Left renal cortex interstitium (tissue), 4 donors: ENCODE measurements around the gene THUMPD2. TPM values are rescaled to one million over a fixed set of nuclear protein-coding genes. Genes with fewer than 3 reads are reported as not detected.
"Not testable (repeated sequence)": the region's sequence is repeated elsewhere in the genome, so short reads cannot be mapped to it uniquely, and the experiment has no call there.

Experiments used
- DNase-seq, 4 donors: peaks; one replicate each; pipeline ENCODE4 v3.0.0-alpha.2; 2013; ENCODE audit warnings: low read depth in 4 of 4, low spot score in 2 of 4, missing footprints in 1 of 4
- polyA plus RNA-seq, 4 donors: library from polyadenylated mRNA; unstranded; fragments of 120-200 nt; gene quantifications; one replicate each; pipeline ENCODE4 v1.2.1, GENCODE V29; 2013; ENCODE audit not compliant: insufficient read length in 4 of 4

Gene THUMPD2
- polyA plus RNA-seq, 4 donors, result 18.4 to 27.9 (median 22.9) TPM

DNA sequence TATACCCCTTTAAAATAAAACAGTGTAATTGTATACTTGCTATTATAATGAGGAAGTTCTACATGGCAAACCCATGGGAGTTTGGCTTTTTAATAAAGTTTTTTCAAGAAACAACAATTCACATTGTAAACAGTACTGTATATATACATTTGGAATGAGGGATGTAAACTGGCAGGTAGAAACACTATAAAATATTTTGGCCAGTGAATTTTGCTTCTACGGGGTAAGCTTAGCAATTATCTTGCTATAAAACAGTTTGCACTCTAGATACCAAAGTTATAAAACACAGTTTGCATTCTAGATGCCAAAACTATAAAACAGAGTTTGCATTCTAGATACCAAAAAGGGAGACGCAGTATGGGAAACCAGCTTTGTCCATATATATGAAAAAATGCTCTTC lies 16.6 kb downstream of the THUMPD2 start:
- no peak for DNase-seq

DNA sequence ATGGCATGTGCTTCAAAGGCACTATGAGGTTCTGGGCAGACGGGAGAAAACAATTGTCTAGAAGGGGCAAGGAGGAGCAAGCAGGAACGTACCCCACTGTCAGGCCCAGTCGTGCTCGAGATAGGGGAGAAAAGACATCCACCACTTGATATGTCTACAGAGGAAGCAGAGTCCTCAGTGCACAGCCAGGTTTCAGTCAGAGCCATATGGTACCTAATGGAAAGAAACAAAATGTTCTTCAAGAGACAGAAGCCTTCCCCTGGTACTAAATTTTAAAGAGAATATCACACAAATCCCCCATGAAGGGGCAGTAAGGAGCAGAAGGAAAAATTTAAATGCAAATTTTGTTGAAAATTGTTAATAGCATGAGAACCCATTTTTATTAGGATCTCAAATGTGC lies 21.9 kb downstream of the THUMPD2 start:
- no peak for DNase-seq

DNA sequence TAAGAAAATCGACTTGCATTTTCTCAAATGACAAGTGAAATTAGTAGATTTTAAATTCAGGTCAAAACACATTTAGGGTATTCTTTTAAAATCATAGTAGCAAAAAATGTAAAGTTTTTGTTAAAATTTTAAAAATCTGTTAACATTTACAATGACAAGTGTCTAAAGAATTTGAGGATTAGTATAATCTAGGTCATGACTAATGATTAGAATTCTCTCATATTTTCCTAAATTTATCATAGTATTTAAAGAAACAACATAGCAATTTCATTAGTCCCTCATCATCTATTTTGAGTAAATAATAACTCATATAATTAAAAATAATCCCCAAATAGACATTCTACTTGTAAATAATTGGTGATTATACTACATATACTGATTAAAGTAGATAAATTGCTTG lies 23.6 kb downstream of the THUMPD2 start:
- DNase-seq, result no peak

DNA sequence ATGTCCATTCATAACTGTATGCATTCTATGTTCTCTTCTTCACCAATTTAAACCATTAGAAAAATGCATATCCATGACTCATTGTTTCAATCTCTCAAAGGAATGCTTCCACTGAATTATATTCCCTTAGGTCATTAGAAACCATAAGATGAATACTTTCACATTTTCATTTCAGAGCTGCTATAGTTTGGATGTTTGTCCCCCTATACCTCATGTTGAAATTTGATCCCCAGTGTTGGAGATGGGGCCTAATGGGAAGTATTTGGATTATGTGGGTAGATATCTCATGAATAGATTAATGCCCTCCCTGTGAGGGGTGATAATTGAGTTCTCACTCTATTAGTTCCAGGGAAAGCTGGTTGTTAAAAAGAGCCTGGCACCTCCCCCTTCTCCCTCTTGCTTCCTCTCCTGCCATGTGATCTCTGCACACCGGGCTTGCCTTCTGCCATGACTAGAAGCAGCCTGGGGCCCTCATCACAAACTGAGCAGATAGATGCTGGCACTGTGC lies 35.7 kb downstream of the THUMPD2 start:
- DNase-seq, result no peak

DNA sequence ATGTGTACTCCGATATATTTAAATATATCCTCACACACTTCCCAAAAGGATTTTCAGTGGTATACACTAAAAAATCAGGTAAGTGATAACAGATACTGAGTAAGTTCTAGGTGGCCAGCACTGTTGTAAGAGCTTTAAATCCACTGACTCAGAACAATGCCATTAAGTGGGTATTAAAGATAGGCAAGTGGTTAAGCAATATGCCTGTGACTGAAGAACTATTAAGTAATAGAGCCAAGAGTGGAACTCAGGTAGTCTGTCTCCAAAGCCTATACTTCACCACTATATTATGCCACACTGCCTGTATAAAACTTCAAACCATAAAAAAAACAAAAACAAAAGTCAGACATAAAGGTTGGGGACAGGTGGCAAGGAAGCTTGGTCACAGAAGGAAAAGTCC lies 37.2 kb downstream of the THUMPD2 start:
- no peak for DNase-seq

DNA sequence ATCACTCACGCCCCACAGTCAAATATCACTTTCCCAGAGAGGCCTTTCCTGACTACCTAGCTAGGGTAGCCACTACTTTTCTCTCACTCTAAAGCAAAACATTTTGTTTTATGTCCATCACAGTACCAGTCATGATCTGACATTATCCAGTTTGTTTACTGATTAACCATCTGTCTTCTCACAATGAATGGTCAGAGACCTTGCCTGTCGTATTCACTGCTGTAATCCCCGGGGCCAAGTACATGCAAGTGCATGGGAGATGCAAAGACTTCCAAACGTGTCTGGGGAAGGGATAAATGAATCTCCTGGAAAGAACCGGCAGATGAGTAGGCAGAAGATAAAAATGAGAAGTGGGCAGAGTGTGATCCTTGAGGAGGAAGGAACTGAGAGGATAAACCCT lies 39.7 kb downstream of the THUMPD2 start:
- no peak for DNase-seq

DNA sequence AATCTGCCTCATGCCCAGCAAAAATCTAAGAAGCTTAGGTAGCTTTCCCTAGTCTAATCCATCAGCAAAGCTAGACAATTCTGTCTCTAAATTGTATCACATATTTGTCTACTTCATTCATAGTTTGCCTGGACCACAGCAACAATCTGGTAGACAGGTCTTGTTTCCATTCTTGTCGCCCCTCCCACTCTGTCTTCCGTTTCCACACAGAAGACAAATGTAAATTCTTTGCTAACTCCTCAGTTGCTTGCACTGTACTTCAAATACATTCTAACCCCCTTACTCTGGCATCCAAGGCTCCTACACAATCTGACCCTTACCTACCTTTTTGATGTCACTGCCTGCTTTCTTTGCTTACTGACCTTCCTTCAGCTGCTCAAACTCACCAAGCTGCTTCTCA lies 40.1 kb downstream of the THUMPD2 start:
- no peak for DNase-seq

DNA sequence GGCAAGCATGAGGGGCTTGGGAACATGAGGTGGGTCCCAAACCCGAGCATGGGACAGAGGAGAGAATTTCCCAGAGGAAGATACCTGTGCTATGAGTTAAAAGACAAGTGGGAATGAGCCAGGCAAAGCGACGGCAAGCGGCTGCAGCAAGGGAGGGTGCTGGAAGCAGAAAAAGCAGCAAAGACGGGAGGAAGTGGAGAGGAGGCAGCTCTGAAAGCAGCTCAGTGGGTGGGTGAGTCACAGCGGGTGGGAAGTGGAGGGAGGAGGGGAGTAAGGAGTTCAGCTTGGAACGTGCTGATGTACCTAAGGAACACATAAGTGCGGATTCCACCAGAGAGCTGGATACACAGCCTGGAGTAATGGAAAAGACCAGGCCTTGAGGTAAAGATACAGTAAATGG lies 41.4 kb downstream of the THUMPD2 start:
- no peak for DNase-seq

DNA sequence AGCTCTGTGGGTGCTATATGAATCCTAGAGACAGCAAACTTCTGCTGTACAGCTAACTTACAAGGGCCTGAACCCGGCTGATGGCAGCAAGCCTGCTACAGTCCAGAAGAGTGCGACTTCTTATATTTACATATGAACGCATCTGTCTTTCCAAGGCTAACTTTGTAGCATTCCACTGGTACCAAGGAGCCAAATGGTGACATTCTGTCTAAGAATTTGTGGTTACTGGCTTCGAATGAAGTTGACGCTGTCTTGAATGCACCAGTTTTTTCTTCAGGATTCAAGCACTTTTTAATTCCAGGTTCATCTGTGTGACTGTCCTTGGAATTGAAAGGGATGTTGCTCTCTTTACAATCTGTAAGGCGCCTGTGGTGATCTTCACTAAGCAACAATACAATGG lies 42.4 kb downstream of the THUMPD2 start:
- no peak for DNase-seq

DNA sequence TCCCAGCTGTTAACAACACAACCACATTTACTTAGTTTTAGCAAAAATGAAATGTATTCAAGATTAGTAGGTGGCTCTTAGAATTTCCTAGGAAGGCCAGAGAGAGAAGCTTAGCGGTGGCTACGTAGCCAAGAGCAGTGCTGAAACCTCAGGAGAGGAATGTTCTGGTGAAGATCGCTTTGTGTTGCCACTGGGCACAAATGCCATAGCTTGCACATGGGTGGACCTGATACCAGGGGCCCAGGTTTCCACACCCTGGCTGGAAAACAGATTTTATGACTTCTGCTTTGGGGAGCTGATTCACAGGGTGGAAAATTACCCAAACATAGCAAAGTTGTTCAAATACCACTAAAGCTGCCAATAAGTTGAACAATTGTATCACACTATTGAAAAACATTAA lies 43.4 kb downstream of the THUMPD2 start:
- DNase-seq, result no peak

DNA sequence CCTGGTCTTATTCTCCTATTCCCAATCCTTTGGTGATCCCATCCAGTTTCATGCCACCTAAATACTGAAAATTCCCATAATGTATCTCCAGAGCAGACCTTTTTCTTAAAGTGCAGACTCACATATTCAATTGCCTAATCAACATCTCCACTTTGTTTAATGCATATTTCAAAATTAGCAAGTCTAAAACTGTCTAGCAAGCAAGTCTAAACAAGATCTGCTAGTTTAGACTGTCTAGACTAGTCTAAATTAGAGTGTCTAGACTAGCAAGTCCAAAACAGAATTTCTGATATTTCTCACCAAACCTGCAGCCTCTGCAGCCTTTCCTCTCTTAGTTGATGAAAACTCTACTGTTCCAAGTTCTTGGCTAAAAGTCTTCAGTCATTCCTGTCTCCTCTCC lies 44.6 kb downstream of the THUMPD2 start:
- no peak for DNase-seq

DNA sequence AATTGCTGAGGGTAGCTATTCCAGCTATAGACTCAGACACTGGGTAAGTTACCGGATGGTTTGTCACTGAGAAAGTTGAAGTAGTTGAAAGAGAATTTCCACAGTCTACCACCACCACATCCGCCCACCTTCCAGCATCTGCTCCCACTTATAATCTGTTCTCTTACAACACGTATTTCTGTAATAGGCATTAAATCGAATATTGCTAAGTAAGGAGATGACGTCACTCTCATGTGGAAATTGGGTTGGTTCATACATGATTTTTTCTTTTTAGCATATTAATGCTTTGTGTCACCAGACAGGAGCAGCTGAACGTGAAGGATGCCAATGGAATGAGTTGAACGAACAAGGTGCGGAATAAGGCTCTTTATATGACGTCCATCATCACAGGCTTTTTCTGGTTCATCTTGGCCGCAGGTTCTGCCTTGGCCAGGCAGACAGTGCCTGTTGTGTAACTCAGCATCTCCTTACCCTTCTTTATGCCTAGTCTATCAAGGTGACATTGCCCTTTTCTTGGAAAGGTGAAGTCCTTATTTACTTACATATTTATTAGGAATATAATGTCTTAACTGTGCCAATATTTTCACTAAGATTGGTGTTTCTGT lies 45.9 kb downstream of the THUMPD2 start:
- no peak for DNase-seq

DNA sequence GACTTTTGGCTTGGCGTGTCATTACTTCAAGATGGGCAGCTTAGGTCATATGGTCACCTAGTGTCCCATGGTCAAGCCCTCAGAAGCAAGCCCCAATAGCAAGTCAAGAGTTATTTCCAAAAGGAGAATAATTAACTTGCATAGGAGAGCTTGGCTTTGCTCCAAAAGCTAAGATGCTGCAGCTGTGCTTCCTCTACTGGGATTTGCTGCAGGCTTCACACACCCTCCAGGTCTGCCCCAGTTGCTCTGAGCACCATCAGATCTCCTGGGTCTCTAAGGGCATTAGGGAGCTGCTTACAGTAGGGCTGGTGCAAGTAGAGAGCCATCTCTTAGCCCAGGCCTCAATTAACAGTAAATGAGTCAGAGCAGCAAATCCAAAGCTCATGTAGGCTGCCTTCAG lies 46.6 kb downstream of the THUMPD2 start:
- peak in 1 of 4 donors; percentile 20 for DNase-seq

DNA sequence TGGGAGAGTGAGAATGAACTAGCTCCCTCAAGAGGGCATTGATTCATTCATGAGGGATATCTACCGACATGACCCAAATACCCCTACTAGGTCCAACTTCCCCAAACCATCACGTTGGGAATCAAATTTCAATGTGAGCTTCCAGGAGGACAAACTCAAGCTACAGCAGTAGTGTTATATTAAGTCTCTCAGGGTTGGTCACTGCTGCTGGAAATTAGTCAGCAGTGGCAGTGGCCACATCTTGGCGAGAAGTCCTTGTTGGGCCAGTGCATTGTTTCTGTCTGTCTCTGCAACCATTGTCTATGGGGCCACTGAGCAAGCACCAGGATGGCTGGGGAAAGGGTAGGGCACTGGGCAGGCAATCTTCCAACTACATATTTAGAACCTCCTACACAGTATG lies 47.5 kb downstream of the THUMPD2 start:
- DNase-seq, result no peak

DNA sequence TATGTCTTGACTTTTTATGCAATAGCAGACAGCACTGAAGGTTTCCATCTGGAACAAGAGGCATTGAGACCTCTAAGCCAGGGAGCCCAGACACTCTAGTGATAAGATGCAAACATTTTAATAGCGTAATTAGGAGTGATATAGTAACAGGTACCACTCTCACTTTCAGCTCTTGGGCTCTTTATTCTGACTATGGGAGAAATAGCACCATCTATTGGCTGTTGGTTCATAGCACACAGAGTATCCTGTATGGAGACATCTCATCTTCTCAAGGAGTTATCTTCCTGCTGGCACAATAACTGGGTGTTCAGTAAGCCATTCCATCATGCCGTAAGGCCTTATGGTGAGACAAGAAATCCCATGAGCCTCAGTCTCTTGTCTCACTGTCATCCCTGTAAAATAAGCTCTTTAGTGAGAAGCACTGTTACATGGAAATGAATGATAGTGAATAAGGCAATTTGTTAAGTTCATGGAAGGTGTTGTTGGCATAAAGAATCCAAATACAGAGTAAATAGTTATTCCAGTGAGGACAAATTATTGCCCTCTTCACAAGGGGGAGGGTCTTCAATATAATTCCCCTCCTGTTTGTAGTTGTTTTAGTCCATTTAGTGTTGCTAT lies 48.3 kb downstream of the THUMPD2 start:
- DNase-seq, result no peak

DNA sequence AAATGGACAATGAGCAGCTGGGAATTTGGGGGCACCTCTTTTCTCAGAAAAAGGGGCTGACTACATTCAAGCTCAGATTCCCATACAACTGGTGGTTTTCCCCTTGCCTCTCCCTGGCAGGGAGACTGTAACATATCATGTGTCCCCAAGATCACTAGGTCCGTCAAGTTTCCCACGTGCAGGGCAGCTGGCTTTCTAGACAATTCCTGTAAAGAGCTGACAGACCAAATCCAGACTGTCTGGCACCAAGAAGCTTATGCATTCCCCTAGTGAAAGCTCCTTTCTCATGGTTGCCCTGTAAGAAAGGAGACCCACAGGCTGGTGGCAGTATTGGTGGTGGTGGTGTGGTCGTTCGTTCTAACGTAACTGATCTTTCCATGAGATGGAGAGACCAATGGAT lies 48.8 kb downstream of the THUMPD2 start:
- DNase-seq, result no peak

DNA sequence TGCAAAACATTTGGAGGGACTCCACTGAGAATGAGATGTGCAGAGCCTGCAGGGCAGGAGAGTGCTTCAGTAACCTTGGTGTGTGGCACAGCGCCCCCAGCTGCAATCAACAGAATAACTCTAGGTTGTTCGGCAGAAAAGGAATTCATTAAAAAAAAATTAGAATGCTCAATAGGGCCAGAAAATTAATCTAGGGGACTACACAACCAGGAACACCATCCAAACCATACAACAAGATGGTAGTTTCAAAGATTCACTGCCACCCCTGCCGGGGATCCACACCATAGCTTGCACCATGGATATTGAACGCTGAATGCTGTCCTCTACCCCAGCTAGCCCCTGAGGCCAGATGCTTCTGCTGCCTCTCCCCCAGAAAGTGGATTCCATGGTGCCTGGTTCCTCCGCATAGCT lies 50.1 kb downstream of the THUMPD2 start:
- DNase-seq, result no peak

DNA sequence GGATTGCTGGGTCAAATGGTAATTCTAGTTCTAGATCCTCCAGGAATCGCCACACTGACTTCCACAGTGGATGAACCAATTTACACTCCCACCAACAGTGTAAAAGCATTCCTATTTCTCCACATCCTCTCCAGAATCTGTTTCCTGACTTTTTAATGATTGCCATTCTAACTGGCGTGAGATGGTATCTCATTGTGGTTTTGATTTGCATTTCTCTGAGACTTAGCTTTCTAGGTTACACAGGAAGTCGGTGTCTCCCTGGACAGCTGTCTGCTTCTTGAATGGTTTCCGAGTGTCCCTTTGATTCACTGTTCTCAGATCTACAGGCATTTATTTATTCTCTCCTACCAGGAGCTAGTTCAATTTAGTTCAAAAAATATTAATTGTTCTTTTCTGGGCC lies 51.0 kb downstream of the THUMPD2 start:
- DNase-seq, result not testable (repeated sequence)

DNA sequence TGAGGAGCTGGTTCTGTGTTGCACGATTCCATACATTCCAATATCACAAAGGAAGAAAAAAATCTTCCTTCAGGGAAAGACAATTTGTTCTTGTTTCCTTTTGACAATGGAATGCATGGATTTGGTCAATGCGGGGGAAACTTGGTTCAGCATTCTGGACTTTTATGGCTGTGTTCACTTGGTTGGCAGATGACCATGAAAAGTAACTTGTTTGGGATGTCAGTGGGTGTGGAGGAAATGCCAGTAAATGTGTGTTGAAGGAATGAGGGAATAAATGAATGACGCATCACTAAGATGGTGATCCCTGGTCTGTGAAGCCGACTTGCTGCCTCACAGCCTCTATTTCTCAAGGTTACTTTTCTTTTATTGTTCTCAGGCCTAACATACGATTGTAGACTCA lies 53.7 kb downstream of the THUMPD2 start:
- no peak for DNase-seq

DNA sequence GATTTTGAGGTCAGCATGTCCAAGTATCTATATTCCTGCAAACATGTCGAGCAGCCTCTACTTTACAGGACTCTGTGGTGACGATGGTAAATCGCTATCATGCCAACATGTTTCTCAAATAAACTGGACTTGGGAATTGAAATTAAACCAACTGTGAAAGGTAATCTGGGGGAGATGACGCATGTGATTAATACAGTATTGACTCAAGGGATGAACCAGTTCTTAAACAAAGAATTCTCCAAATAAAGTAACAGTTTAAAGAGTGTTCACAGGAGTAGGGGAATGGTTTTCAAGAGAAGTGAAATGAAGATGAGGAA lies 54.3 kb downstream of the THUMPD2 start:
- no peak for DNase-seq

DNA sequence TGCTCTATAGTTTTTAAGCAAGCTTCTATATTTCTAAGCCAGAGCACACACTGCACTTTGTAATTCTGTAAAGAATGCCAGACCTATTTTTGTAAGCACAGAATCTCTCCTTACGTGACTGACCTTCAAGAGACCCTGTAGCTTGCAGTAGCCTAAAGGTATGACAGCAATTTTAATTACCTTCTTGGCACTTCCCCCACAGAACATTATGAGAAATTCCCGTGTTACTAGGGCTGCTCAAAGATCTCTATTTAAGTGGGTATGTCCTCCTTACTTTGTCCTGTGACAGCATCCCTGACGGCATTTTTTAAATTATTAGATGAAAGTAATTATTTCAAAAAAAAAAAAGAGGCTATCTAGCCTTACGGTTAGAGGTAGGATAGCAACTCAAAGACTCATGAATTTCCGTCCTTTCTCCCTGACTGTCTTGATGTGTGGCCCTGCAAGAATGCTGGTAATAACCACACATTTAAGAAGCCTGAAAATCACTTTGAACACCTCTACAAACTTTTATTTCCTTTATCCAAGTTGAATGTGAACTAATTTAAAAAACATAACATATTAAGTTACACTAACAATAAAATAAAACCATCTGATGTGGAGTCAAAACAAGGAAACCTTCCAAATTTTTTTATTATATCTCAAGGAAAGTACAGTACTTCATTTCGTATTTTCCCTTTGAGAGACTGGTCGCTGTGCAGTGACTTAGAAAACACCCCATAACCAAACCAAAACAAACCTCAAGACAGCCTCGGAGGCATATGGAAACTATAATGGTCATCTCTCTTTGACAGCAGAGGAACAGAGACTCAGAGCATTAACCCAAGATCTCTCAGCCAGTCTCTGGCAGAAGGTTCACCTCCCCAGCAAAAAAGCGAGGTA lies 54.9 kb downstream of the THUMPD2 start:
- DNase-seq, result peak in 1 of 4 donors; percentile 31

DNA sequence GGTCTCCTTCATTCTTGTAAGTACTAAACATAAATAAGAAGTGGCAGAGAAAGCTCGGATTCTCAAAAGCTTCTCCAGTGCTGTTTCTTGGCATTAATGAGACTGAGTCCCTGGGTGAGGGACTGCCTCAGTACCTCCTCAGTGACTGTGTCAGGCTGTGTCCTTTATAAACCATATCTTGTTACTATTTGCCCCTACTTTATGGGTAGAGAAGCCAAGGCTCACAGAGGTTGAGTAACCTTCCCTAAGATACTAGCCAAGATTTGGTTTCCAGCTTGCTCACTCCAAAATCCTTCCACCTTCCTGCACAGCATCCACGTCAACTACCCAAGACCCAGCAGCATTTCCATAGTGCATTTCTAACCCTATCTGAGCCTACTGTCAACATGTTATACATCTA lies 55.6 kb downstream of the THUMPD2 start:
- no peak for DNase-seq
